Neural cell (in vitro differentiated cells): Measurements from ENCODE around the gene MSI2.

Source experiments
- CTCF ChIP-seq: fragments of 450-650 bp; IDR thresholded peaks from 2 replicates; pipeline ENCODE4 v1.5.1; 2014; ENCODE audit warnings: antibody characterized with exemption, mild to moderate bottlenecking, moderate library complexity; ENCODE audit not compliant: poor library complexity, severe bottlenecking
- EP300 ChIP-seq: fragments of 450-650 bp; conservative IDR thresholded peaks from 2 replicates; pipeline ENCODE4 v1.6.1; 2014; ENCODE audit warnings: antibody characterized with exemption, mild to moderate bottlenecking, moderate library complexity; ENCODE audit not compliant: poor library complexity, severe bottlenecking
- POLR2AphosphoS5 ChIP-seq: IDR thresholded peaks from 2 replicates; pipeline ENCODE4 v1.6.1; 2012
- SMC3 ChIP-seq: fragments of 450-650 bp; conservative IDR thresholded peaks from 2 replicates; pipeline ENCODE4 v1.6.1; 2014; ENCODE audit warnings: antibody characterized with exemption, mild to moderate bottlenecking, moderate library complexity; ENCODE audit not compliant: poor library complexity

- TF ChIP-seq CTCF (no peak), SMC3 (no peak), EP300 (no peak), POLR2AphosphoS5 (no peak)
These were observed 156.3 kb downstream of the MSI2 start for GRCh38 chr17:57412520-57413096.
